ENCODE data around the gene ORC3.
"Not testable (repeated sequence)": the region's sequence is repeated elsewhere in the genome, so short reads cannot be mapped to it uniquely, and the experiment has no call there.

Gene ORC3

DNA sequence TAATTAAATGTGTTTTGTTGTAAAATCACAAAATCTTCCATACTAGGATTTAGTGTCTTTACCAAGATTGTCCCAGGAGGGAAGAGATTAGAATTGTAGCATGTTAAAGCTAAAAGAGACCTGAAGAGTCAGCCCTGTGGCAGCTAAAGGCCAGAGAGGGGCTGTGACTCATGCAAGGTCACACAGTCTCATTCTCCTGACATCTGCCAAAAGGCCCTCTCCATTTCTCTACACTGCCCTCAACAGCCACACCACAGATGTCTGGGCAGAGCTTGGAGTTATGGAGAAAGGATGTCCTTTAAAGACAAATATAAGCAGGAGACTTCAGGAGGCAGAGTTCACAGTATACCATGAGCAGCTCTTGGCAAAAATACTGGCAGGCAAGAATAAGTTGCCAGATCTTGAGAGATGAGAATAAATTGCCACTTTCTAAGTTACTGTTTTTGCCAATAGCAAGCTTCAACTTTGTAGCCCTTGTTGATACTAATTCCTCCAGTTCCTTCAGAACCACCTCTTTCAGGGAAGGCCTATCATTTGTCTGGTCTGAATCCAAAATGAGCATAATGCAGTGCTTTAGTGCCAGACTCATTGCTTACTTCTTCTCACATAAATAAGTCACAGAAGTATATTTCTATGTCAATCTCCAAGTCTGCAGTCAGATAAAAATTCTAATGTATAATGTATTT, 70.4 kb downstream of the ORC3 start:
- no peak for DNase-seq (ENCODE audit: low read depth, low spot score)

DNA sequence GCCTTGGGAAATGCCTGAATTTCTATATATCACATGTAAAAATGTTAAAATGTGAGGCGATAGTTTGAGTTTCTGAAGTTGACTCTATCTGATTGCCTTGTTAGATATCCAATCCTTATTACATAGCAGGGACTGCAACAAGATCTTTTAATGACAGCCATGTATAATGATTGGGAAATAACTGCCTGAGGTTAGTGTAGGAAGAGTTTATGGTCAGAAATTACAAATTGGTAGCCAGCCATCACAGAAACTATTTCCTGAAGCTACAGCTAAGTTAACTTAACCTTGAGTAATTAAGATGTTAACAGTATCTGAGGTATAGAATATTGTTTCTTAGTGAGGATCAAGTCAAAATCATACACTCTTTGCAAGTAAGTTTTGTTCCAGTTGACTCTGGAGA, 71.1 kb downstream of the ORC3 start:
- no peak for DNase-seq (ENCODE audit: low read depth, low spot score)

DNA sequence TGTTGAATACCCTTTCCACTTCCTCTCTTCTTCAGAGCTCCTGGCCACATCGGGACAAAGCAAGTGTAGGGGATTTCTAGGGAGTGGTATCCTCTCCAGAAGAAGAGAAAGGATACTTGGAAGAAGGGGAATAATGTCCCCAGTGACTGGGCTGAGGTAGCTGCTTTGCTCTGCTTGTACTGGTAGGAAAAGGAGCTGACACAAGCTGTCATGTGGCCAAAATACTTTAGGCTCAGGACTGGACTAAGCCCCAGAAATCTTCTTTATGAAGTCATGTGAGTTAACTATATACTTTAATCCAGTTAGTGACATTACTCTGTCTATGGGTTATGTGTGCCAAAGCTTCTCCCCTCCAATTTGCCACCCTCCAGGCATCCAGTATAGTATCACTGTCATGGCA, 71.6 kb downstream of the ORC3 start:
- DNase-seq (ENCODE audit: low read depth, low spot score) = no peak

- DNase-seq (ENCODE audit: low read depth, low spot score) = no peak
Measured at GRCh38 chr6:87663434-87663833, 73.5 kb downstream of the ORC3 start.

DNA sequence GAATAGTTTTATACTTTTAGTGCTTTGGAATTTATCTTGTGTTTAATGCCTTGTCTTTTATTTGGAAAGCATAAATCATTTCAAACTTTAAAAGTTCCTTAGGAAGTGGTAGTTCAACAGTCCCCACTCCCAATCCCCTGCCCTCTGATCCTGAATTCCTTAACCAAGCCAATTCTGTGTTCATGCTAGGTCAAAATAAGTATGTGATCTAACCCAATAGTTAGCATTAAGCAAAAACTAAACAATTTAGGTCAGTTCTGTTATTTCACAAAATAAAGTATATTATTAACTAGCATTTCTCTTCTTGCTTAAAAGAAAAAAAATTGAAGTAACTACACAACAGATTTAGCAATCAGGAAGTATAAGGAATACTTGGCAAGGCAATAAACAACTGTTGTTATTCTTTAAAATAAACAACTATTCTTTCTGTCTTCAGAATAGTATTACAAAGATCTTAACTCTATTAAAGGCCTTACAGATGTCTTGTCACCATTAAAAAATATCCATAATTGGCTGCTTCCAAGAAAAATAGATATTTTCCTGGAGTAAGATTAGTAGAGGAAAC, 75.1 kb downstream of the ORC3 start:
- DNase-seq (ENCODE audit: low read depth, low spot score) = no peak

GRCh38 chr6:87667032-87667431, 77.1 kb downstream of the ORC3 start:
- no peak for DNase-seq (ENCODE audit: low read depth, low spot score)

- no peak for DNase-seq (ENCODE audit: low read depth, low spot score)
Measured at GRCh38 chr6:87668013-87668412, 78.1 kb downstream of the ORC3 start.

GRCh38 chr6:87669051-87669450, 79.1 kb downstream of the ORC3 start:
- DNase-seq (ENCODE audit: low read depth, low spot score) = no peak

GRCh38 chr6:87670707-87671106, 80.8 kb downstream of the ORC3 start:
- no peak for DNase-seq (ENCODE audit: low read depth, low spot score)

GRCh38 chr6:87671555-87672029, 81.7 kb downstream of the ORC3 start:
- no peak for DNase-seq (ENCODE audit: low read depth, low spot score)

GRCh38 chr6:87672641-87673040, 82.7 kb downstream of the ORC3 start:
- DNase-seq (ENCODE audit: low read depth, low spot score) = no peak

- DNase-seq (ENCODE audit: low read depth, low spot score) = no peak
Measured at GRCh38 chr6:87673237-87673636, 83.3 kb downstream of the ORC3 start.

- no peak for DNase-seq (ENCODE audit: low read depth, low spot score)
Measured at GRCh38 chr6:87674290-87674689, 84.4 kb downstream of the ORC3 start.

DNA sequence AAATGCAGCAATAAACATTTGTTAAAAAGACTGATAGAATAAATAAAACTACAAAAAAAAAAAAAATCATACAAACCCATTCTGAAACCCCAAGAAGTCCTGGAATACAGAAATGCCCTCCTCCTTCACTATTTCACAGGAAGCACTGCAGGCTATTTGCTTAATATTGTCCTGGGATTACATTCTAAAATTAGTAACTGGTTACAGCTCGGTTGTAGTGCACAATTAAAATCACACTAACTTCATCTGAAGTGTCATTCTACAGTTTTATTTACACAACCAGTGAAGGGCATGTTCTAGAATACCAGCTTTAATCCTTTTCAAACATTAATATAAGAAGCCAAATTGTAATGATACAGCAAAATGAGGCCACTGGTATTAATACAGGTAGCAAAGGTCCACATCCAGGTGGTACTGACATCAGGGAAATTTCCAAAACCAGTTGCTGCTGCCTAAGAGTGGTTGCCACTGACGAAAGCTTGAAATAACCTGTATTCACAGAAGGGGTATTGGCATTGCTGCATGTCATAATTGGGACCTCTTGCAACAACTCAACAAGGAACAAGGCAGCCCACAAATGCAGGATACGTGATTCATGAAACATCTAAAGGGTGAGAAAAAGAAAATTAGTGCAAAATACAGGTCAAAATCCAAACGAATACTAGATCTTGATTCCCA, 85.2 kb downstream of the ORC3 start:
- no peak for DNase-seq (ENCODE audit: low read depth, low spot score)

GRCh38 chr6:87682310-87682709, 92.4 kb downstream of the ORC3 start:
- DNase-seq (ENCODE audit: low read depth, low spot score) = no peak

DNA sequence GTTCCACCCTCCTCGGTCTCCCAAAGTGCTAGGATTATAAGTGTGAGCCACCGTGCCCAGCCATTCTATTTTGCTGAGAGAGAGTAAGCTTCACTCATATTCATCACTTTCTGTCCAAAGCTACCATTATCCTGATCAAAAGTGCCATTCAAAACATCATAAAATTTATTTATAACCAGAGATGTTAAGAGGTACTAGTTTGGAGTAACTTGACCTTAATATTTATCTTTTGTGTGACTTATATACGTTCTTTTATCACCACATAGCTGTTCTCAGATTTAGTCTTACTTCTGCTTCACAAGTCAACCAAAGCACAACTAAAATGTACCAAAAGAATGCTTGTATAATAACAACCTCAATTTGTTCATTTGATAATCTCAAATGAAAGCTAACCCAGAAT, 94.0 kb downstream of the ORC3 start:
- DNase-seq (ENCODE audit: low read depth, low spot score) = no peak

DNA sequence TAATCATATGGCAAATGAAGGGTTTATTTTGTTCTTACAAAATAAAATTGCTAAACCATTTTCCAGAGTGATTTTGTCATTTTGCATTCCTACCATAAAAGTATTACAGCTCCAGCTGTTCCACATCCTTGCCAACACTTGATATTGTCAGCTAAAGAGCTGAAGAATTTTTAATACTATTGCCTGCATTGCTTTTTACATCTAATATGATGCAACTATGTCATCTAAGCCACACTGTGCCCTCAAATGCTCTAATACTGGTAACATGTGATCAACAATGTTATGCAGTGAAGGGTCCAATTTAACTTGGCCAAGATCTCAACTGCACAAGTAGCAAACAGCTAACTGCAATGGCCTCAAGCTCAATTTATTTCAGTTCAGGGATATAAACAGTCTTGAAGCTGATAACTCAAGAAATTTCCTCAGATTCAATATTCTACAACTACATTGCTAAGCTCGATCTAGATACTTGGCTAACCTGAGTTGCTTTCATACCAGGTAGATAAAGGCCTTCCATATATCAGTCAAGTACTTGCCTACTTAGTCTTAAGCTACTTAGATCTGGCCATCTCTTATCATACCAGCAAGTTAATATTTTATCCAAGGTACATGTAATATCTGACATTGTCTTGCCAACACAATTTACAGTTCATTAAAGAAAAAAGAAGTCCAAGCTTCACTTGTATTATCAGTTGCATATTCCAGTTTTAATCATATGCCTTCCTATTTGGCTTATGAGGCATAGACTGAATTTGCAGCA, 95.1 kb downstream of the ORC3 start:
- DNase-seq (ENCODE audit: low read depth, low spot score) = no peak

GRCh38 chr6:87686636-87687205, 96.8 kb downstream of the ORC3 start:
- DNase-seq (ENCODE audit: low read depth, low spot score) = not testable (repeated sequence)

- DNase-seq (ENCODE audit: low read depth, low spot score) = no peak
Measured at GRCh38 chr6:87687296-87687695, 97.4 kb downstream of the ORC3 start.

DNA sequence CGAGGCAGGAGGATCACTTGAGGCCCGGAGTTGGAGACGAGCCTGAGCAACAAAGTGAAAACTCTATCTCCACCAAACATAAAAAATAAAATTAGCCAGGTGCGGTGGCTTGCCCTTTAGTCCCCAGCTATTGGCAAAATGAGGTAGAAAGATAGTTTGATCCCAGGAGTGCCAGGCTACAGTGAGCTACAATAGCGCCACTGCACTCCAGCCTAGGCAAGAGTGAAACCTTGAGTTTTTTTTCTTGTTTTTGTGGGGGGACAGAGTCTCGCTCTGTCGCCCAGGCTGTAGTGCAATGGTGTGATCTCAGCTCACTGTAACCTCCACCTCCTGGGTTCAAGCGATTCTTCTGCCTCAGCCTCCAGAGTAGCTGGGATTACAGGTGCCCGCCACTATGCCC, 98.0 kb downstream of the ORC3 start:
- not testable (repeated sequence) for DNase-seq (ENCODE audit: low read depth, low spot score)

- no peak for DNase-seq (ENCODE audit: low read depth, low spot score)
Measured at GRCh38 chr6:87690441-87690840, 100.5 kb downstream of the ORC3 start.

- no peak for DNase-seq (ENCODE audit: low read depth, low spot score)
Measured at GRCh38 chr6:87692086-87692485, 102.2 kb downstream of the ORC3 start.

All from activated naive CD8-positive, alpha-beta T cell treated with anti-CD3 and anti-CD28 coated beads, Interleukin-2, amount 50 U/mL, for 16 hours (primary cell).